Activated naive CD8-positive, alpha-beta T cell treated with anti-CD3 and anti-CD28 coated beads, Interleukin-2, amount 50 U/mL, for 16 hours (primary cell): ENCODE measurements around the gene C1orf53.

ENCODE experiments used
- DNase-seq: peaks from one replicate; pipeline ENCODE4 v3.0.0-alpha.2; 2020; ENCODE audit warnings: low read depth, low spot score

The C1orf53 gene

DNA sequence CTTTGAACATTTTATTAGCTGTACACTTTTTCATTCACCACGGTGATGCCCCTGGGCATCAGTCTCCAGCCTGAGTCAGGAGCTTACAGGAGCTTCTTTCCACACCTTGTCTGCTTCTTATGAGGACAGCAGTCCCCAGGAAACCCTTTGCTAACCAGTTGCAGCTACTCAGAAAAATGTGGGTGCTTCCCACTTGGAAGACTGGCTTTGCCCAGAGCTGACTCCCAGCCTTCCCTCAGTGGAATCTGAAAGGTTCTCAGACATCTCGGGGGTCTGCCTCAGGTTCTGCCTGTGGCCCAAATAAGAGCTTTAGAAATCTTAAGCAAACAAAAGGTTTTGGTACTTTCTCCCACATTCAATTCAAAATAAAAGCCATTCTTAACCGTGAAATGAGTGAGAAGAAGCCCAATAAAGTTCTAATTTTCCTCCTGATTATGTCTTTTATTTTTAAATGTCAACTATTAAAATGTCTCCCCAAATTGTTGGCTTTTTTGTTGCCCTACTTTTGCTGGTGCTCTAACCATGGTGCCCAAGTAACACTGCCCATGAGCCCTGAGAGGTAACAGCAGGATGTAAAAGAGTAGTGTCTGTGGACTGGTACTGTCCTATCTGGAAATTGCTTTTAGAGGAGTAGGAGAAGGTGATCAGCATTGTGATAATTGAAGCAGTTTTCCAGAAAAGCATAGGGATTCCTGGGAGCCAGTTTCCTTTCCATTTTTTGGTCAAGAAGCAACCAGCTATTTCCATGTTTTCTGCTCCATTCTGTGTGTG is 5.6 kb downstream of the C1orf53 start:
- no peak for DNase-seq

DNA sequence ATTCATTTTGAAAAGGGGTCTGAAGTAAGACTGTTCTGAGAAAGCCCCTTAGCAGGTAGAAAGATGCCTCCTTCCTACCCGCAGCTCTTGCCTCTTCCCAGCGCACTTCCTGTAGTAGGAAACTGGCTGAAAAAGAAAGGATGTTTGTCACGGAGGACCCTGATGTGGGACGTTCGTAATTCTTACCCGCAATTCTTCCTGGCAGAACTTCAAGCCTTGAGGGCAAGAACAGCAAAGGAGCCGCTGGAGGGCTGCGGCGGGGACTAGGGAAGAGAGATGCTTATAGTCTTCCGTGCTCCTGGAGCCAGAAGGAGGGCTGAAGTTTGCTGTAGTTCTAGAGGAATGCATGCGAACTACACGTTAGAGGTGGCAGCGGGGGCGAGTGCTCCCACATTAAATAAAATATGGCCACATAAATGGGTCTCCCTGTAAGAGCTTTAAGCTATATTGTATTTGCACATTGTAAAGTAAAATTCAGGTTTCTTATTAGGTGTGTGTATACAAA is 6.3 kb downstream of the C1orf53 start:
- no peak for DNase-seq

DNA sequence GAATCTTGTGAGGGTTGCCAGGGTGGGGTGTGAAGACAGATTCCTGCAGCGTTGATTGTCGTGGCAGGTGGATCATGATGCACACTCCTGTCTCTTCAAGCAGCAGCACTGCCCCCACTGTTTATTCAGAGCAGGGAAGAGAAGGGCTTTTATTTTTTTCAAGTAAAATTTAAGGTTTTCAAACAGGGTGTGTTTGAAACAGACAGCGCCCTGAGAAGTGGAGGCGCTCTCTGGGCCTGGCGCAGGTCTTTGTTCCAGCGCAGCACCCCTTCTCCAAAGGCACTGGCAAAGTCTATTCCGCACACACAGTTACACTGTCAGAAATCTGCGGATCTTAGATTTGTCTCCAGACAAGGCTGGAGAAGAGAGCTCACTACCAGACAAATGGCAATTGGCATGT is 7.0 kb downstream of the C1orf53 start:
- no peak for DNase-seq

DNA sequence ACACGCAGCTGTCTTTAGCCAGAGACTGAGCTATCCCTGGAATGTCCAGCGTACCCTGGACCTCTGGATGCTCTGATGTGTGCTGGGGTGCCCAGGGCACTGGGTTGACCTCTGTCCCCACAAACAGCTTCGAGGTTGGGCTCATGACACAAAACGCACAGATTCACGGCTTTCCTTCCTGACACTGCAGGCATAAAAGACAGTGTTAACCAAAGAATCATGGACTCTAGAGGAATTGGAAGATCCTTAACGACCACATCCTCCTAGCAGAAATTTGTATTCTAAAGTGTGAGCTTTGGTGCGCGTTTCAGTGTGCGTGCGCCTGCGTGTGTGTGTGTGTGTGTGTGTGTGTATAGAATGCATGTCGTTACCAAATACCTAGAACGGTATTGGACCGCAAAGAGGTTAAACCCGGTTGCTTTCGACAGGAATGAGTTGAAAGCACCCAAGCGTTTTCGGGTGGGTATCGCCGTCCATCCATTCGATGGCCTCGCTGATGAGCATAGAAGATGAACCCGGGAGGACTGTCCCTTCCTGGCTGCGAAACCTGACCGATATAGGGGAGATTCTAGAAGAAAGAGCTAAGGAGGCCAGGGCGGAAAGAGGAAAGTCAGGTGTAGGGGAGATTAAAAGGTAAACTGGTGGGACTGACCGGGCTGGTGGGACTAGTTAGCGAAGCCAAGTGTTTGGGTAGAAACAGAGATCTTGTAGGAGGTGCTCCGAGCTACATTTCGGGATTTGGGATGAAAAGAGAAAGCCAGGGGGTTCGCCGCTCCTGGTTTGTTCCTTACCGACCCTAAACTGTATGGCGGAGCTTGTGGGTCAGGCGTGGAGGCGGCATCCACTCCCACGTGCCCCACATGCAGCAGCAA is 7.9 kb downstream of the C1orf53 start:
- DNase-seq, result no peak

DNA sequence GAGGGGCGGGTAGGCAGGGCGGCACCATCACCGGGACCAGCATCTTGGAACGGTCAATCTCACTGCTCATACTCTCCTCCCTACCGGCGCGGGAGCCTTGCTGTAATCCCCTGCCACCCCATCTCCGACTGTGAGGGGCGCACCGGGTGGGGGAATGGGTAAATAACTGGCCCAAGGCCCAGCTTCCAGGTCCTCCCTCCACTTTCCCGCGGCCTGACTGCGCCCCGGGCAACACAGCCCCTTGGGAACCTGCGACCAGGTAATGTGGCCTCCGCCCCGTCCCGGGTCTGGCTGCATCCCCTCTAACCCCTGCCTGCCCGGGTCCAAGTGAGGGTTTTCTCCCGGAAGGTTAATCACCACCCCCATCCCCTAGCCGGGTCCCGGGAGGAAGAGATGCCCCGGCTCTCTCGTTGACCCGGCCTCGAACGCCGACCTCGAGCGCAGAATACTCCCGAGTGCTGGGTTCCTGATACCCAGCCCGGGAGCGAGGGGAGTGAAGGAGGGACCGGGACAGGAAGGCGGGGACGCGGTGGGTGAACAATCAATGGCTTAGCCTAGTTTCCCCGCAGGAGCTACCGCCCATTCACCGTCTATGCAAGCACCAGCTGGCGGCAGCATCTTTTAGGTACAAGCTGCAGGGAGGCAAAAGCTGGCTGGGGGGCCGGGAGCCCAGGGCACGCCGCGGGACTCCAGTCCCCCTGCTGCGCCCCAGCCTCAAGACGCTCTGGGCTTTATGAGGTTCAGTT is 8.9 kb downstream of the C1orf53 start:
- DNase-seq, result no peak

DNA sequence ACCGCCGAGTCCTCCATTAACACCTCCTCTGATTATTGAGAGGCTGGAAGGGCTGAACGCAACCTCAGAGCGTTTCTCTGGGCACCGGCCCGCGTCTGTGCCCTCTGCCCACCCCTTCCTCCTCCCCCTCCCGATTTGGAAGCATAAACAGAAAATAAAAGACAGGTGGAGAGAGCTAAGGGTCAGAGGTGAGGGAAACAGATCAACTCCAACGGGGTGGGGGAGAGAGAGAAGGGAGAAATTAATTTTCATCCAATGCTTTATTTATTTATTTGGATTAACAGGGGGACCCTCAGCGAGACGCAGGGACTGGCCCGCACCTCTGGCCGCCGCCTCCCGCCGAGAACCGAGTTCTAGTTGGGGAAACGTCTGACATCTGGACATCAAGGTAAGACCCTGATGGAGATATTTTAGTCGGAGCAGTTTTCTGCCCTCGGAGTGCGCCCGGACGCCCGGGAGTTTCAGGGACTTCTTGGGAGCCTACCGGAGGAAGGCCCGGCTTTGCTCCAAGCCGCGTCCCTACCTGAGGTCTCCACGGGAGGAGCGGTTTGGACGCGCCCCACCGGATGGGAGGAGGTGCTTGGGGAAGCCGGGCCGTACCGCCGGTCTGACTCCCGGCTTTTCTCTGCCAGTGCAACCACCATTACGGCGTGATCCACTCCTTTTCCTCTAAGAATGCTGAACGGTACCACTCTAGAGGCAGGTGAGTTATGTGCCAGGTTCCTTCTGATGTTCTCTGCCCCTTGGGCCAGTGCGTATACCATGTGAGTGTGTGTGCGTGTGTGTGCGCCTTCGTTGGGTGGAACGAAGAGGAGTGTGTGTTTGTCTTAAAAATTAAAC is 9.6 kb downstream of the C1orf53 start:
- DNase-seq, result no peak

DNA sequence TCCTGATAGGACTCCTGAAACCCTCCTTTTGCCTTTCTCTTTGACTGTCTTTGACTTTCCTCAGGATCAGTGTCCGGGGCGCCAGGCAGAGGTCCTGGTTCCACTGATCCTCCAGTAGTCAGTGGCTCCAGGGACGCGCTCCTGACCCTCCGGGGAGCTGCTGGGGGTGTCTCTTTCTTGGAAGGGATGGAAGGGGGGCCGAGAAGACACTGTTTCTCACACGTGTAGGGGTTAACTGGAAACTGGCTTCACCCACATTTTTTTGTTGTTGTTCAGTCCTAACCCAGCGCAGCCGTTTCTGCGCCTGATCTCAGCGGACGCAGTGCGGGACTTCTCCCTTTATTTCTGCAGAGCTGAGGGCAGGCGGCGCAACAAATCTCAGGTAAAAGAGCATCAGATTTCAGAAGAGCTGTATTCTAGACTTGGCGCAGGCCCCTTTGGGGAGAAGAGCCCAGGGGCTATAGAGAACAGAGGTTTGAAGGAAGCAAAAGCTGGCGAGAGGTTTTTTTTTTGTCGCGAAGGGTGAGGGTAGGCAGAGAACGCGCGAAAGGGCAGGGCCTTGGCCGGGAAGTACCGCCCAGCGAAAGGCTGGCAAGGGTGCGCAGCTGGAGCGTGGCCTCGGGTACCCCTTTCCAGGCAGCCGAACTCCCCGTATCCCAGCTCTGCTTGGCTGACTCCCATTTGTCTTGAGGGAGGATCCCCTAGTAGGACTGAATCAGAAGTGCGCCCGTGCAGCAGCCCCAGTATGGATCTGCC is 10.5 kb downstream of the C1orf53 start:
- no peak for DNase-seq

DNA sequence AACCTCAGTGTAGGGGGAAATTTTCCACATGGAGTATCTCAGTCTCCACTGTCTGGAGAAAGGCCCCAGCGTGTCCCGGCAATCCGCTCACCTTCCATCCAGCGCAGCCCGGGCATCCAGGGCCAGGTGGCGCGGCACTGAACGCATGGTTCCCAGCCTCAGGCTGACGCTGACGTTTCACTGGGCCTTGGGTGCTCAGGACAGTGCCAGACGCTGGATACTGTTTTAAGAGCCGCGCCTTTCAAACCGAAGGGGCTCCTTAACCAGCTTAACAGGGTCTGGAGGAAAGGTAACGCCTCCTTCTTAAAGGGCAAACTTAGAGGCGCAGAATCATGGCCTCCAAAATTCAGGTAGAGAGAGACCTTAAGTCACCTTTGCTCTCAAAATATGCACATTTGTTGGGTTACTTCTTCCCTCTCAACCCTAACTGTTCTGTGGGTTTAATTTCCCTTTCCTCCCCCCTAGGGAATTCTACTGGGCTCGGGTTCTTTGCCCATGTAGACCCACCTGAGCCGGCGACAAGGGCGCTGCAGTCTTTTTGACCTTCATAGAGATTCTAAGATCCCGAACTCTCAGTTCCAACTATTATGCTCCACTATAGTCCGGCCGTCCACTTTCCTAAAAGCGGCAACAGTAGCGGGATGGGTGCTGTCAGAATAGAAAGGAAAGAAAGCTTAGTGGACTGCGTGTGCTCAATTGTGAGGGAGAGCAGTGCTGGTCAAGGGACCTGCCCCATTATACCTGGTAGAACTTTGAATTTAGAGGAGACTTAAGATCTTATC is 11.3 kb downstream of the C1orf53 start:
- DNase-seq, result no peak

DNA sequence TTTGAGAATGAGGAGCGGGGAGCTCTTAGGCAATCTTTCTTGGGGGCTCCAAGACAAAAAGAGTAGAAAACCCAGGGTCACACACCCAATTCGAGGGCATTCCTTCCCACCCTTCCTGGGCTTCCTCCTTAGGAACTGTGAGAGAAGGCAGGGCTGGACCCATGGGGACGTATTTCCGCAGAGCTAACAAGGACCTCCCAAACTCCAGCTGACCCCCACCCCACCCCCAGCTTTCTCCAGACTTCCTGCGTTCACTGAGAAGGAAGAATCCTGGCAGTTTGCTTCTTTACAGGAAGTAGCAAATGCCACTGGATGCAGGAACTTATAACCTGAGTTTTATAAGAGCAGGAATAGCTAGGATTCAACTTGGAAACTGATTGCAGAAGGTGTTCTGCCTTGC is 12.1 kb downstream of the C1orf53 start:
- no peak for DNase-seq

DNA sequence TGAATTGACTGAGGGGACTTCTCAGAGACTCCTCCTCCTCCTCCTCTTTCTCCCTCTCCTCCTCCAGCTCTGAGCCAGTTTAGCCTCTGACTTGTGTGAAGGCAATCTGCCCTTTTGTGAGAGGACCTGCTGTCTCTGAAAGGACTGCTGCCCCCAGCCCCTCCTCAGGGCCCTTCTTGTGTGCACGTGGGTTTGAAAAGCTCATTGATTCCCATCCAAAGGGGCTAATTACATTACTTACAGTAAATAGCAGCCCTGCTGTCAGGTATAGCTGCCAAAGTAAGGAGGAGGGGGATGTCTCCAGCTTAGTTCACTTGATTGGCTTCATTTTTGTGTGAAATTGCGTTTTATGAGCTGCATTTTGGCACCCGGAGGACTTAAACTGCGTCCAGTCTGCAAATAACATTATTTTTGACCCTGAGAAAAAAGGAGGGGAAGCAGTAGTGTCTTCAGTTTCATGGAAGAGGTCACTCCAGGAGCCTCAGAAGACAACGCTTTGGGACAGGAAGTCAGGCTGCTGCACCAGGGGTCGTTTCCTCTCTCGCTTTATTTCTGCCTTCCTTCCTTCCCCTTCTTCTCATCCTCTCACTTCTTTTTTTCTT is 12.9 kb downstream of the C1orf53 start:
- DNase-seq, result no peak

DNA sequence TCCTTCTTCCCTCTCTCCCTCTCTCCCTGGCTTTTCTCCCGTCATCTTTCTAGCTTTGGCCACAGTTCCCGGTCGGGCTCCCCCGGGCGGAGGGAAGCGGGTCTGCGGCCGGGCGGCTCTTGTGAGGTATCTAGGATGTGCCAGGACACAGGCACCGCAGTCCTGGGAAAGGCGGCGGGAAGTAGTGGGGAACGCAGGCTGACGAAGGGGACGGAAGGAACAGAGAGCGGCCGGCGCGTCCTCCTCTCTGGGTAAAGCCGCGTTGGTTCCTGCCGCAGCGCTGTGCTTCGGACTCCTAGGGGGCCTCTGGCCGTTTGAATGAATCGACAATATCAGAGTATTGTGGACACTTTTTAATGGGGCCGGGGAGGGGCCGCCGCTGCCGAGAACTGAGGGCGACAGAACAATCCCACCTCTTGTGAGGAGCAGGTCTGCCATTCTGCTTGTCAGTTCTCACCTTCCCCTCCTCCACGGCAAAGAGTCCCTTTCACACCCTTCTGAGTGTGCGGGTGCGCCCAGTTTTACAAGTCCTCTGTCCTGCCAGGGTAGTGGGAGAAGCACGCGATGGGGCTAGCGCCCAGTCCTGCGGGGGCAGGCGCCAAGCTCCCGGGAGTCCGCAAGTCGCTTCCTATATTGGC is 13.6 kb downstream of the C1orf53 start:
- no peak for DNase-seq

DNA sequence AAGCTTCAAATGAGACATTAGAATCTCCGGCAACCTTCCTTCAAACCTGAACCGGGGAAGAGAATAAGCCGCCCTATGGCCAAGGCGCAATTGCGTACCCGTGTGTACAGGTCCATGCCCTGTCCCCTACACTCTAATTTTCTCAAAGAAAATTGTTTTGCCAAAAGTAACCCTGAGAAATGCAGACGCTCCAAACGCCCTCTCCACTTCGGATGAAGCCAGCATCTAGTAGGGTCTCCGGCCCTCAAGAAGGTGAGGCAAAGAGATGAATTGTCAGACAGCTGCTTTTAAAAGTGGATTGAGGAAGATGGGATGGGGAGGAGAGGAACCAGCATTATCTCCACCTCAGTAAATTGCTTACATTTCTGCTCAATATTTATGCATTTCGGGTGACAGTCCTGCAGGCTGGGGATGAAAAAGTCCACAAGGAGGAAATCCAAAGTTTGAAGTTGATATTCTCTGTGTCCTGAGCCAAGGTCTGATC is 14.1 kb downstream of the C1orf53 start:
- no peak for DNase-seq

DNA sequence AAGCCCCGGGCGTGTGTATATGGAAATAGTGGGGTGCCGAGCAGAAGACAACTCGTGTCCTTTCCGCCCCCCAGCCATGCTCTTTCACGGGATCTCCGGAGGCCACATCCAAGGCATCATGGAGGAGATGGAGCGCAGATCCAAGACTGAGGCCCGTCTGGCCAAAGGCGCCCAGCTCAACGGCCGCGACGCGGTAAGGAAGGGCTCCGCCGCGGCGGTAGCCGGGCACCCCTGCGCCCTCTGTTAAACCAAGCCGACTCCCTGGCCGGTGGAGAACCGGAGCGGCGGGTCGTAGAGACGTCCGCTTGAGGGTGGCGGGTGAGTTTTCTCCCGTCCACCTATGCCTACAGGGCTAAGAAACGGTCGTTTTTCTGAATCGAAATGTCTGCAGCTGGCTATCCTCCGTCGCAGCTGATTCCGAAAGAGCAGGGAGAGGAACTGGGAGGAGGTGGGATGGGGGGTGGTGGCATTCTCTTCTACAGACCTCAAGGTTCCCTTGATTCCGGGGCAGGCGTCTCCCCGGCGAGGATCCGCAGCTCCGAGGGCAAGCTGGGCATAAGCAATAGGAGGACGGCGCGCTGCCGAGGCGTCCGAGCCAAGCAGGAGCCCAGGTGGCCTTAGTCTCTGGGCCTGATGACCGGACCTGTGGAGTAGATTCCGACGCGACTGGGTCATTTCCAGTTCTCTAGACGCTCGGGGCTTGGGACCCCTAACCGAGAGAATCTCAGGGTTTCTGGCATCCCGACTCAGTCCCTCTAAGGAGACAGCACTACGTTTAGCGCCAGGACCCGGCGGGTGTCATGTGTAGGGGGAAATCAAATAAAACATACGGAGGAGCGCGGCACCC is 15.6 kb downstream of the C1orf53 start:
- no peak for DNase-seq

DNA sequence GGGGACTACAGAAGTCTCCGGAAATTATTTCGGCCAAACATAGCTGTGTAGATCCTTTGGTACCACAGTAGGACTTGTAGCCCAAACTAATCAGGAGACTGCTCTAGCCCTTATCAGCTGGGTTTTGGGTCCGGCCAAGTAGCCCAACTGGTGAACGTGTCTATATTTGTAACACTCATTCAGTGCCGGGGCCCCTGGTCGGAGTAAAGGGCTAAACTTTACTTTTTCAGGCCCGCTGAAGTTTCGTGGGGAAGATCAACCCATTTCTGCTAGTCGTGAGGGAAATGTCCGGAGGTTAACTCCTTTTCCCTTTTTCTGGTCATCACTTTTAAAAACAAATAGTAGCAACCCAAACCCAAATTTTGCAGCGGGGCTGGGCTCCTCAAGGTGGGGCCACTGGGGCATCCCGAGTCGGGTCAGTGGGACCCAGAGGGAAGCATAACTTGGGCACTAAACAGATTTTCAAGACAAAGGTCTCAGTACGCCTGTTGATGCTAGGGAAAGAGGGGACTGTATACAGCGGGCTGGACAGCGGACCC is 16.4 kb downstream of the C1orf53 start:
- no peak for DNase-seq

DNA sequence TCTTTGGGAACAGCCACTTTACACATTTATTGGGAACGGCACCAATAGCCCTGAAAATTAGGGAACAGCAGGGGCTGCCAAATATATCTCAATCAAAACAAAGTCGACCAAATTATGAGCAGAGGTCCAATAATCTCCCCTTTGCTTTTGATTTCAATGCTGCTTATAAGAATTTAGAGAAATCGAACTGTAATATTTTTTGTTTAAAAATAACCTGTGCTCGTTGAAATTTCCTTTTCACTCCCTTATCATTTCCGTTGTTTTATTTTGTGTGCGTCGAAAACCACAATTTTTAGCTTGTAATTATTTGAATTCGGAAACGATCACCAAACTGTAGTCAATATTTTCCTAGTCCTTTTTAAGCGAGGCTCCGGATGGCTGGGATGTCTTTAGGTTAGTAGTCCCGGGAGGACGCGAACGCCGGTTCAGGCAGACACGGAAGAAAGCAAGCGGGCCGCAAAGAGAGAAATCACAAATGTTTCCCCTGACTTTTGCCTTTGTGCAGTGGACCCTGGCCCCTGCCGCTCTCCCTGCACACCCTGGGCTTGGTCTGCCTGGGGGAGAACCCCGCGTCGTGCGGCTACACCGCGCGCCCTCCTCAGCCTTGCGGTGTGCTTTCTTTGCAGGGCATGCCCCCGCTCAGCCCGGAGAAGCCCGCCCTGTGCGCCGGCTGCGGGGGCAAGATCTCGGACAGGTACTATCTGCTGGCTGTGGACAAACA is 17.1 kb downstream of the C1orf53 start:
- no peak for DNase-seq

DNA sequence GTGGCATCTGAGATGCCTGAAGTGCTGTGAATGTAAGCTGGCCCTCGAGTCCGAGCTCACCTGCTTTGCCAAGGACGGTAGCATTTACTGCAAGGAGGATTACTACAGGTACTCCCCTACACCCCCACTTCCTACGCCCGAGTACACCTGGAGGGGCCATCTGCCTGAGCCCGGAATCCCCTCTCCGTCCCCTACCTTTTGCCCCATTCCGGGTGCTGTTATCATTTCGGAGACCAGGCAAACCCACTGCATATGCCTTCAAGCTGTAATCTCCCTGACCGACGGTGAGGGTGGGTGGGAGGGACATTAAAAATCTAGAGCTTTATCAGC is 17.6 kb downstream of the C1orf53 start:
- DNase-seq, result no peak
